ENCODE results near the gene FRMPD2. TPM values are rescaled to one million over a fixed set of nuclear protein-coding genes. Genes with fewer than 3 reads are reported as not detected.

Gene FRMPD2
- total RNA-seq, 1 experiment from 2014 or later: 0.30 TPM

- H3K9me2 ChIP-seq (ENCODE audit: insufficient read depth): no peaks in the 10 kb centered on the region
- TF ChIP-seq TCF7L2 (IDR thresholded peaks at IDR 0.05; ENCODE audit: borderline replicate concordance, extremely low read depth, insufficient read depth, insufficient read length): no peak
- no peak for TF ChIP-seq CEBPB (IDR thresholded peaks at IDR 0.05; ENCODE audit: low read depth)
- no peak for TF ChIP-seq EZH2 (IDR thresholded peaks at IDR 0.05)
- TF ChIP-seq EZH2phosphoT487 (IDR thresholded peaks at IDR 0.05; ENCODE audit: borderline replicate concordance): no peak
- TF ChIP-seq SRF (IDR thresholded peaks at IDR 0.05; ENCODE audit: low read depth): no peak
- TF ChIP-seq RAD21 (IDR thresholded peaks at IDR 0.05; ENCODE audit: low read depth): no peak
- no peak for TF ChIP-seq YY1 (IDR thresholded peaks at IDR 0.05; ENCODE audit: extremely low read depth, insufficient replicate concordance, low read depth, low read length)
- TF ChIP-seq POLR2A (IDR thresholded peaks at IDR 0.05; ENCODE audit: borderline replicate concordance, extremely low read depth, insufficient read depth, insufficient read length): no peak
- no peak for TF ChIP-seq SP1 (IDR thresholded peaks at IDR 0.05; ENCODE audit: low read depth)
- TF ChIP-seq CBX3 (IDR thresholded peaks at IDR 0.05; ENCODE audit: low read depth): no peak
- no peak for TF ChIP-seq ZFX (IDR thresholded peaks at IDR 0.05)
- TF ChIP-seq CTCF (IDR thresholded peaks at IDR 0.05 in 2 of 3, conservative IDR thresholded peaks at IDR 0.05 in 1 of 3; ENCODE audit: borderline replicate concordance in 1 of 3, insufficient read depth in 1 of 3, low read depth in 2 of 3, low read length in 2 of 3): no peak
- no peak for TF ChIP-seq ELF1 (IDR thresholded peaks at IDR 0.05; ENCODE audit: borderline replicate concordance, low read depth)
- TF ChIP-seq ATF3 (IDR thresholded peaks at IDR 0.05): no peak
- no peak for TF ChIP-seq SIN3A (IDR thresholded peaks at IDR 0.05; ENCODE audit: low read depth)
- TF ChIP-seq POLR2AphosphoS5 (IDR thresholded peaks at IDR 0.05; ENCODE audit: low read depth, low read length): no peak
- TF ChIP-seq FOSL1 (IDR thresholded peaks at IDR 0.05; ENCODE audit: low read depth): no peak
- TF ChIP-seq JUND (IDR thresholded peaks at IDR 0.05): no peak
- TF ChIP-seq ZBTB33 (IDR thresholded peaks at IDR 0.05; ENCODE audit: extremely low read depth, insufficient replicate concordance, low read length): no peak
- no peak for TF ChIP-seq ZNF274 (IDR thresholded peaks at IDR 0.05; ENCODE audit: low read depth, low read length)
- no peak overlapping the region for H3K27ac ChIP-seq (ENCODE audit: low read depth, low read length)
- intact Hi-C loops (cut with micrococcal nuclease): no loop called here
- no peak for DNase-seq (ENCODE audit: low read depth, low spot score)
- RAD21 ChIA-PET (ENCODE audit: low non-redundant PET in 1 of 2, low total read pairs in 2 of 2, uncharacterized antibody in 2 of 2, unreplicated experiment in 2 of 2): no interaction called here
- POLR2A ChIA-PET: no interaction called here
- CTCF ChIA-PET: interaction anchor here (0.8 to 1.5 kb wide), 3 partner anchors 8 to 19 kb away, joined by 3 to 5 read pairs (median 4); partner anchors contain the start of gene MAPK8
- no peak overlapping the region for H3K4me2 ChIP-seq (ENCODE audit: low read length)
- no peaks in the 10 kb centered on the region for H3K36me3 ChIP-seq (ENCODE audit: control insufficient read depth in 1 of 2, insufficient read depth in 2 of 2, low read length in 2 of 2)
- no peaks in the 10 kb centered on the region for H3K27me3 ChIP-seq (ENCODE audit: insufficient read depth, low read length)
- no TSS peak for BruUV-seq (replicated peaks)
- H3K79me2 ChIP-seq (ENCODE audit: insufficient read depth, low read length): no peaks in the 10 kb centered on the region
- no peak for ATAC-seq
- no peaks in the 10 kb centered on the region for H4K20me1 ChIP-seq (ENCODE audit: insufficient read depth)
- no peak overlapping the region for H3K4me3 ChIP-seq (replicated peaks in 1 of 2; ENCODE audit: low read depth in 1 of 2, low read length in 2 of 2)
- no peaks in the 10 kb centered on the region for H3K9me3 ChIP-seq (ENCODE audit: control insufficient read depth in 1 of 2, insufficient read depth in 1 of 2, low read depth in 1 of 2, low read length in 2 of 2)
- no peak overlapping the region for H2AFZ ChIP-seq (ENCODE audit: low read depth, low read length, poor library complexity, severe bottlenecking)
- H3K4me1 ChIP-seq (ENCODE audit: control insufficient read depth in 1 of 2, insufficient read depth in 2 of 2, low read length in 2 of 2): peaks cover 2 to 7% of the 10 kb centered on the region in 2 experiments; a peak in 2 of 4 replicates
- H3K9ac ChIP-seq (ENCODE audit: low read length): no peak overlapping the region
These were observed 16.7 kb upstream of the FRMPD2 start for GRCh38 chr10:48291190-48291589.
